Mucosa of descending colon (tissue), 3 donors: Measurements from ENCODE around the gene TATDN3. TPM values are rescaled to one million over a fixed set of nuclear protein-coding genes. Genes with fewer than 3 reads are reported as not detected.
A peak's percentile ranks its signal among the peaks of the same experiment; 100 is the strongest.
"Not testable (repeated sequence)": the region's sequence is repeated elsewhere in the genome, so short reads cannot be mapped to it uniquely, and the experiment has no call there.

Source experiments
- ATAC-seq: fragments of 200-7000 bp; cut with Tn5 transposase; one replicate; pipeline ENCODE4 v1.9.1; 2020; ENCODE audit warnings: mild to moderate bottlenecking, moderate library complexity
- DNase-seq, 3 donors: peaks; one replicate each; pipeline ENCODE4 v3.0.0-alpha.2; 2020
- H3K36me3 ChIP-seq: fragments of 200-600 bp; one replicate; pipeline ENCODE4 v1.8.0; 2021; ENCODE audit warnings: low read depth, mild to moderate bottlenecking
- H3K4me1 ChIP-seq: fragments of 200-600 bp; one replicate; pipeline ENCODE4 v1.8.0; 2021; ENCODE audit warnings: low read depth, mild to moderate bottlenecking
- H3K4me3 ChIP-seq: fragments of 200-600 bp; one replicate; pipeline ENCODE4 v1.8.0; 2021; ENCODE audit warnings: mild to moderate bottlenecking
- H3K9me3 ChIP-seq: fragments of 200-600 bp; one replicate; pipeline ENCODE4 v1.8.0; 2021; ENCODE audit warnings: mild to moderate bottlenecking
- intact Hi-C, 2 donors: fragments of 100-400 bp; cut with DNase I in 1 of 2; cut with micrococcal nuclease in 1 of 2; formaldehyde crosslinking; loops; one replicate each; pipeline versions ENCODE4 v1.11.0 to v1.11.1; 2022; cut with DNase I, micrococcal nuclease
- total RNA-seq, 3 donors: library from RNA; stranded (reverse); fragmentation: NEBNext Ultra II Directional in 2 of 3; extraction: Animal tissue kit (Norgen Biotek cat#: 25700) in 2 of 3; gene quantifications; one replicate each; pipeline versions ENCODE4 v1.2.1 to v1.2.4, GENCODE V29; 2021 to 2023
- TF ChIP-seq, protein P1 (sequence below): fragments of 200-600 bp; IDR thresholded peaks from one replicate; pipeline ENCODE4 v1.8.0; 2022; ENCODE audit warnings: antibody characterized with exemption, mild to moderate bottlenecking
- donor health status: DM: no; HTN: no; CAD: no; lungs with moderate emphysema.
- donor health status: DM: no; HTN: no; CAD: no.
- donor health status: DM: no; HTN: yes; CAD: no.

TATDN3 gene
- total RNA-seq, 3 donors from 2014 or later, result 9.2 to 10.8 (median 10.5) TPM

DNA sequence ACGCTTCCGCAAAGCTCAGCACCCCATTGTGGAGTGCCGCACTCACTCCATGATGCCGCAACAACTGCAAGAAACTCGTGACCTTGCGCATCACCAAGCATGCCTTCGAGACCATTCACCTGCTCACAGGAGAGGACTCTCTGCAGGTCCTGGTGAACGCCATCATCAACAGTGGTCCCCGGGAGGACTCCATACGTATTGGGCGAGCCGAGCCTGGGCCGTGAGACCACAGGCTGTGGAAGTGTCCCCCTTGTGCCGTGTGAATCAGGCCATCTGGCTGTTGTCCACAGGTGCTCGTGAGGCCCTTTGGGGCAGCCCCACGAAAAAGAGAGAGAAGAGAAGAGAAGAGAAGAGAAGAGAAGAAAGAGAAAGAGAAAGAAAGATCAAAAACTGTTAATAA, 32.5 kb downstream of the TATDN3 start:
- DNase-seq (no peak), ATAC-seq (no peak)
- H3K9me3 ChIP-seq, result peaks cover 20% of the 10 kb centered on the region
- intact Hi-C loops, result no loop called here
- no peak overlapping the region for H3K4me3 ChIP-seq
- peaks cover 14% of the 10 kb centered on the region for H3K4me1 ChIP-seq
- H3K36me3 ChIP-seq, result no peaks in the 10 kb centered on the region
- TF ChIP-seq, protein P1, sequence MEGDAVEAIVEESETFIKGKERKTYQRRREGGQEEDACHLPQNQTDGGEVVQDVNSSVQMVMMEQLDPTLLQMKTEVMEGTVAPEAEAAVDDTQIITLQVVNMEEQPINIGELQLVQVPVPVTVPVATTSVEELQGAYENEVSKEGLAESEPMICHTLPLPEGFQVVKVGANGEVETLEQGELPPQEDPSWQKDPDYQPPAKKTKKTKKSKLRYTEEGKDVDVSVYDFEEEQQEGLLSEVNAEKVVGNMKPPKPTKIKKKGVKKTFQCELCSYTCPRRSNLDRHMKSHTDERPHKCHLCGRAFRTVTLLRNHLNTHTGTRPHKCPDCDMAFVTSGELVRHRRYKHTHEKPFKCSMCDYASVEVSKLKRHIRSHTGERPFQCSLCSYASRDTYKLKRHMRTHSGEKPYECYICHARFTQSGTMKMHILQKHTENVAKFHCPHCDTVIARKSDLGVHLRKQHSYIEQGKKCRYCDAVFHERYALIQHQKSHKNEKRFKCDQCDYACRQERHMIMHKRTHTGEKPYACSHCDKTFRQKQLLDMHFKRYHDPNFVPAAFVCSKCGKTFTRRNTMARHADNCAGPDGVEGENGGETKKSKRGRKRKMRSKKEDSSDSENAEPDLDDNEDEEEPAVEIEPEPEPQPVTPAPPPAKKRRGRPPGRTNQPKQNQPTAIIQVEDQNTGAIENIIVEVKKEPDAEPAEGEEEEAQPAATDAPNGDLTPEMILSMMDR, result no peak

DNA sequence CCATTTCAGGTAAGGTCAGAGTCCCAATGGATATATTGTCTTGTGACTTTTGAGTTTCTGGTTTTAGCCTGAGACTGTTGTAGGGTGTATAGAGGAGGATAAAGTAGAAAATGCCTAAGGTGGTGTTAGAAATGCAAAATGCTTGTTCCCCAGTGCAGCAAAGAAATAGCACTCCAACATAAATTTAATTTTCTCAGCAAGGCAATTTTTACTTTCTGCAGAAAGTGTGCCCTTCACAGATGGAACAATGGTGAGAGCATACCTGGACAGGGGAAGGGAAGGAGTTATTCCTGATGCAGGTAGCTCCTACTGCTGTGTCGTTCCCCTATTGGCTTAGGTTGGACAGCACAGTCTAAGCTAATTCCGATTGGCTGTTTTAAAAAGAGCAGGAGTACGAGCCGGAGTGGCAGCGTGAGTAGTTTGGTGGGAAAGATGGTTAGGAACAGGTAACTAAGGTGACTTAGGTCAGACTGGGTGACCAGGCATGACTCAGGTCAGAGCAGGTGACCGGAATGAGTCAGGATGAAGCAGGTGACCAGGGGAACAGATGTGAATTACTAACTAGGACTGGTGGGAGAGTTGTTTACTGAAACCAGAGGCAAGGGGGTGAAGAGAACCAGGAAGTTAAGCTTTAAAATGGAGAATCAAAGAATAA, 34.2 kb downstream of the TATDN3 start:
- ATAC-seq, result no peak
- H3K36me3 ChIP-seq, result no peaks in the 10 kb centered on the region
- TF ChIP-seq, protein P1, result no peak

GRCh38 chr1:212827171-212827776, 35.6 kb downstream of the TATDN3 start:
- Histone ChIP-seq H3K4me3 (no peak overlapping the region), H3K36me3 (no peaks in the 10 kb centered on the region), H3K4me1 (peaks cover 14% of the 10 kb centered on the region), H3K9me3 (peaks cover 20% of the 10 kb centered on the region)
- ATAC-seq (peak; percentile 45), DNase-seq (peak in 1 of 3 donors; percentile 14)
- intact Hi-C loops, result no loop called here
- TF ChIP-seq, protein P1, result no peak

More for the DNA sequence above, 34.2 kb downstream of the TATDN3 start:
- H3K4me3 ChIP-seq, result no peak overlapping the region
- H3K9me3 ChIP-seq, result peaks cover 20% of the 10 kb centered on the region
- no peak for DNase-seq
- intact Hi-C loops, result no loop called here
- peaks cover 14% of the 10 kb centered on the region for H3K4me1 ChIP-seq

GRCh38 chr1:212827831-212828278, 36.2 kb downstream of the TATDN3 start:
- TF ChIP-seq, protein P1, result no peak
- ATAC-seq (peak; percentile 93), DNase-seq (peak in 2 of 3 donors; percentile 36 to 50)
- intact Hi-C loops, result no loop called here
- Histone ChIP-seq H3K4me3 (no peak overlapping the region), H3K36me3 (no peaks in the 10 kb centered on the region), H3K4me1 (peaks cover 17% of the 10 kb centered on the region), H3K9me3 (peaks cover 20% of the 10 kb centered on the region)

GRCh38 chr1:212828395-212828794, 36.7 kb downstream of the TATDN3 start:
- Histone ChIP-seq H3K9me3 (peaks cover 20% of the 10 kb centered on the region), H3K4me1 (peaks cover 18% of the 10 kb centered on the region), H3K36me3 (no peaks in the 10 kb centered on the region), H3K4me3 (no peak overlapping the region)
- ATAC-seq (peak; percentile 6), DNase-seq (no peak)
- intact Hi-C loops, result no loop called here
- TF ChIP-seq, protein P1, result no peak

- H3K4me1 ChIP-seq, result peaks cover 11% of the 10 kb centered on the region
- H3K9me3 ChIP-seq, intact Hi-C loops, H3K36me3 ChIP-seq, H3K4me3 ChIP-seq: not testable (repeated sequence)
- peak; percentile 69 to 82 (median 77) for DNase-seq
- peak; percentile 88 for ATAC-seq
Observed at GRCh38 chr1:212833211-212834207, 41.8 kb downstream of the TATDN3 start.
